Endothelial cell of umbilical vein (primary cell): ENCODE data around the gene TTC17. TPM values are rescaled to one million over a fixed set of nuclear protein-coding genes. Genes with fewer than 3 reads are reported as not detected.

Experiments used
- BruUV-seq: library from RNA; stranded (reverse); fragments of 400-500 nt; replicated peaks from 2 replicates; lab custom pipeline; 2021; lab: Mats Ljungman, UMichigan
- CTCF ChIA-PET: fragments of 300-600, 350-600 bp; sonication (Branson Sonifier 250); formaldehyde crosslinking; loops from one replicate; lab custom pipeline; 2021; ENCODE audit warnings: antibody characterized with exemption, inconsistent platforms; lab: Charles Lee
- POLR2A ChIA-PET: fragments of 300-600, 350-600 bp; sonication (Branson Sonifier 250); formaldehyde crosslinking; loops from one replicate; lab custom pipeline; 2021; ENCODE audit warnings: antibody characterized with exemption, inconsistent platforms; lab: Charles Lee
- DNase-seq: peaks from one replicate; pipeline ENCODE4 v3.0.0-alpha.2; 2011; ENCODE audit warnings: low read depth, low spot score
- FAIRE-seq: peaks from 2 replicates; lab custom pipeline; 2011; peaks lifted over from hg19 to GRCh38; lab: Jason Lieb, UNC
- H2AFZ ChIP-seq: 2 replicates; pipeline ENCODE4 v1.6.0; 2012; ENCODE audit warnings: low read depth, low read length, control low read depth, inconsistent platforms
- H3K27ac ChIP-seq: 2 replicates; pipeline ENCODE4 v1.5.1; 2011; ENCODE audit warnings: low read depth, mild to moderate bottlenecking, control low read depth, low read length, moderate library complexity; ENCODE audit not compliant: insufficient read depth
- H3K27me3 ChIP-seq, 2 experiments: 2 replicates each; pipeline versions ENCODE4 v1.6.0 to v1.6.1; 2011; ENCODE audit warnings: low read length in 2 of 2, mixed read lengths in 1 of 2; ENCODE audit not compliant: control insufficient read depth in 2 of 2, insufficient read depth in 2 of 2
- H3K36me3 ChIP-seq, 2 experiments: 2 replicates in 1 of 2; 3 replicates in 1 of 2; pipeline ENCODE4 v1.5.1; 2011; ENCODE audit warnings: low read length in 2 of 2, mild to moderate bottlenecking in 1 of 2, moderate library complexity in 1 of 2; ENCODE audit not compliant: control insufficient read depth in 2 of 2, insufficient read depth in 2 of 2; ENCODE audit errors: extremely low read depth in 1 of 2
- H3K4me1 ChIP-seq: 3 replicates; pipeline ENCODE4 v1.5.1; 2011; ENCODE audit warnings: mild to moderate bottlenecking, low read length; ENCODE audit not compliant: control insufficient read depth, insufficient read depth; ENCODE audit errors: extremely low read depth
- H3K4me2 ChIP-seq: 2 replicates; pipeline ENCODE4 v1.6.1; 2011; ENCODE audit warnings: low read length, control low read depth, mixed read lengths; ENCODE audit not compliant: insufficient read depth
- H3K4me3 ChIP-seq, 3 experiments: fragments of 200-600 bp in 1 of 3; sonication (generic), shearing (Covaris generic) in 1 of 3; replicated peaks in 1 of 3; 2 replicates each; pipeline ENCODE4 v1.5.1; 2011 to 2016; ENCODE audit warnings: control low read depth in 3 of 3, low read length in 3 of 3, mild to moderate bottlenecking in 2 of 3, inconsistent platforms in 1 of 3, low read depth in 1 of 3, moderate library complexity in 1 of 3; ENCODE audit not compliant: insufficient read depth in 1 of 3
- H3K79me2 ChIP-seq: 2 replicates; pipeline ENCODE4 v1.6.0; 2012; ENCODE audit warnings: low read length, inconsistent platforms; ENCODE audit not compliant: control insufficient read depth, insufficient read depth
- H3K9ac ChIP-seq: replicated peaks from 2 replicates; pipeline ENCODE3; 2011; ENCODE audit warnings: low read length, control low read depth; ENCODE audit not compliant: insufficient read depth; ENCODE audit errors: extremely low read depth
- H3K9me1 ChIP-seq: replicated peaks from 3 replicates; pipeline ENCODE4 v1.6.0; 2011; ENCODE audit warnings: mild to moderate bottlenecking, low read length; ENCODE audit not compliant: control insufficient read depth, insufficient read depth; ENCODE audit errors: extremely low read depth
- H3K9me3 ChIP-seq: replicated peaks from 2 replicates; pipeline ENCODE4 v1.5.1; 2012; ENCODE audit warnings: low read length, inconsistent platforms; ENCODE audit not compliant: control insufficient read depth, insufficient read depth
- H4K20me1 ChIP-seq: replicated peaks from 2 replicates; pipeline ENCODE3; 2011; ENCODE audit warnings: mild to moderate bottlenecking, low read length; ENCODE audit not compliant: control insufficient read depth, insufficient read depth; ENCODE audit errors: extremely low read depth
- CTCF ChIP-seq, 2 donors: IDR thresholded peaks; 1 replicate in 1 of 2; 2 replicates in 1 of 2; pipeline ENCODE4 v1.5.1; 2011; ENCODE audit warnings: low read length in 2 of 2, mild to moderate bottlenecking in 2 of 2, moderate library complexity in 2 of 2, control low read depth in 1 of 2, inconsistent platforms in 1 of 2, low read depth in 1 of 2; ENCODE audit not compliant: insufficient read depth in 1 of 2; ENCODE audit errors: extremely low read depth in 1 of 2
- EZH2 ChIP-seq: IDR thresholded peaks from 2 replicates; pipeline ENCODE4 v1.6.1; 2012; ENCODE audit warnings: borderline replicate concordance, low read depth, mild to moderate bottlenecking, moderate library complexity, low read length, inconsistent platforms; ENCODE audit not compliant: severe bottlenecking
- FOS ChIP-seq: IDR thresholded peaks from 2 replicates; pipeline ENCODE4 v1.6.1; 2011; ENCODE audit warnings: mild to moderate bottlenecking, low read length, moderate library complexity, borderline replicate concordance; ENCODE audit not compliant: insufficient read depth
- GATA2 ChIP-seq: IDR thresholded peaks from 2 replicates; pipeline ENCODE4 v1.7.0; 2011; ENCODE audit warnings: low read depth, mild to moderate bottlenecking, moderate library complexity, mixed read lengths, low read length; ENCODE audit not compliant: insufficient read length, insufficient read depth
- JUN ChIP-seq: IDR thresholded peaks from 2 replicates; pipeline ENCODE4 v1.6.1; 2011; ENCODE audit warnings: borderline replicate concordance, low read depth; ENCODE audit not compliant: insufficient read length, insufficient read depth
- MYC ChIP-seq: IDR thresholded peaks from one replicate; pipeline ENCODE4 v1.6.1; 2011; ENCODE audit warnings: mild to moderate bottlenecking, low read depth, low read length
- POLR2A ChIP-seq: IDR thresholded peaks from 2 replicates; pipeline ENCODE4 v1.6.1; 2012; ENCODE audit warnings: low read depth, mild to moderate bottlenecking, control low read depth, low read length
- POLR2AphosphoS5 ChIP-seq: IDR thresholded peaks from 2 replicates; pipeline ENCODE4 v1.6.1; 2012; ENCODE audit warnings: low read depth, mild to moderate bottlenecking, control low read depth, low read length, moderate library complexity; ENCODE audit not compliant: insufficient read depth
- dilution Hi-C: fragments of 300-500 bp; cut with MboI; formaldehyde crosslinking; loops from one replicate; pipeline ENCODE4 v1.15.0; 2019; ENCODE audit warnings: low sequenced_read_pairs; ENCODE audit not compliant: extremely low pct_ligation_motif_present
- intact Hi-C: fragments of 100-400 bp; cut with micrococcal nuclease; formaldehyde crosslinking; loops from one replicate; pipeline ENCODE4 v1.10.0; 2022
- polyA plus RNA-seq, 4 experiments: library from polyadenylated mRNA; depleted of rRNA in 3 of 4; stranded (reverse) in 3 of 4; unstranded in 1 of 4; fragments of >200 nt; gene quantifications; 2 replicates each; pipeline versions ENCODE4 v1.2.1 to v1.2.3, GENCODE V29; 2011 to 2012; ENCODE audit warnings: missing spikeins in 1 of 4
- total RNA-seq: library from RNA; stranded (reverse); gene quantifications from 2 replicates; pipeline ENCODE4 v1.2.3, GENCODE V29; 2021
- TF ChIP-seq, protein P1 (sequence below): IDR thresholded peaks from 2 replicates; pipeline ENCODE4 v1.6.1; 2011; ENCODE audit not compliant: insufficient read depth, insufficient read length

The TTC17 gene
- total and polyA plus RNA-seq, 2 donors (not counting 3 experiments of a cell fraction or from before 2014, with no cell fraction given) = 60.7 to 66.8 TPM

- no peaks in the 10 kb centered on the region for H3K9me1 ChIP-seq
- POLR2A ChIA-PET = no interaction called here
- H3K4me1 ChIP-seq = no peaks in the 10 kb centered on the region
- H3K4me3 ChIP-seq = no peak overlapping the region
- peaks cover 4% of the 10 kb centered on the region in 2 experiments for H3K36me3 ChIP-seq
- no TSS peak for BruUV-seq
- CTCF ChIA-PET = interaction anchor here (0.8 to 1.3 kb wide), 2 partner anchors 58 to 305 kb away, joined by 3 to 4 read pairs; no protein-coding TSS in a partner anchor
- intact Hi-C loops = no loop called here
- H3K79me2 ChIP-seq = no peaks in the 10 kb centered on the region
- H3K27me3 ChIP-seq = peaks cover 6 to 7% of the 10 kb centered on the region in 2 experiments
- H4K20me1 ChIP-seq = no peaks in the 10 kb centered on the region
- FAIRE-seq (no peak), DNase-seq (no peak)
- H3K9me3 ChIP-seq = no peaks in the 10 kb centered on the region
- H3K9ac ChIP-seq = no peak overlapping the region
- H3K4me2 ChIP-seq = no peak overlapping the region
- no peak overlapping the region for H2AFZ ChIP-seq
- TF ChIP-seq MYC (no peak), JUN (no peak), FOS (no peak), EZH2 (no peak), CTCF (IDR thresholded peaks at IDR 0.05; ENCODE audit: extremely low read depth in 1 of 2, insufficient read depth in 1 of 2, low read depth in 1 of 2, low read length in 2 of 2) (no peak), POLR2A (no peak), POLR2AphosphoS5 (no peak), GATA2 (no peak)
- TF ChIP-seq, protein P1, sequence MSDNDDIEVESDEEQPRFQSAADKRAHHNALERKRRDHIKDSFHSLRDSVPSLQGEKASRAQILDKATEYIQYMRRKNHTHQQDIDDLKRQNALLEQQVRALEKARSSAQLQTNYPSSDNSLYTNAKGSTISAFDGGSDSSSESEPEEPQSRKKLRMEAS = no peak
- dilution Hi-C loops = no loop called here
- H3K27ac ChIP-seq = no peak overlapping the region
Observed at GRCh38 chr11:43497144-43497543, 138.4 kb downstream of the TTC17 start.
